Stimulated activated CD8-positive, alpha-beta memory T cell treated with anti-CD3 and anti-CD28 coated beads, Interleukin-7, amount 100 ng/mL, for 48 hours (primary cell): ENCODE measurements around the gene MCC.

ENCODE experiments used
- DNase-seq, 2 donors: peaks; one replicate each; pipeline ENCODE4 v3.0.0-alpha.2; 2020; ENCODE audit warnings: low read depth in 1 of 2; ENCODE audit errors: extremely low read depth in 1 of 2

Gene MCC

DNA sequence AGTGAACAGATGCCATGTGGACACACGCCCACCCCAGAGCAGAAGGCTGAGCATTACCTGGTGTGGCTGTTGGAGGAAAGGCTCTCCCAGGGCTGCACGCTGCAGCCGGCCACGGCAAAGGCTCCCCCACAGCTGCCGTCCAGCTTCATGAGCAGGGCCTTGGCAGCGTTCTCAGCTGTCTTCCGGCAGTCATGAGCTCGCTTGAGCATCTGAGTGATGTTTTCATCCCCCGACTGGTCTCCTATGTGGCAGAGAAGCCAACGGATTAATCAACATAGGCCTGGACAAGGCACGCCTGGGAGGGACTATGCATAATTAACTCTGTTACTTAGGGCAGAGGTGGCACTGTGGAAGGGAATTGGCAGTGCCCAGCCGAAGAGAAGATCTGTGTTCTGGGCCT, 424.3 kb downstream of the MCC start:
- no peak for DNase-seq

DNA sequence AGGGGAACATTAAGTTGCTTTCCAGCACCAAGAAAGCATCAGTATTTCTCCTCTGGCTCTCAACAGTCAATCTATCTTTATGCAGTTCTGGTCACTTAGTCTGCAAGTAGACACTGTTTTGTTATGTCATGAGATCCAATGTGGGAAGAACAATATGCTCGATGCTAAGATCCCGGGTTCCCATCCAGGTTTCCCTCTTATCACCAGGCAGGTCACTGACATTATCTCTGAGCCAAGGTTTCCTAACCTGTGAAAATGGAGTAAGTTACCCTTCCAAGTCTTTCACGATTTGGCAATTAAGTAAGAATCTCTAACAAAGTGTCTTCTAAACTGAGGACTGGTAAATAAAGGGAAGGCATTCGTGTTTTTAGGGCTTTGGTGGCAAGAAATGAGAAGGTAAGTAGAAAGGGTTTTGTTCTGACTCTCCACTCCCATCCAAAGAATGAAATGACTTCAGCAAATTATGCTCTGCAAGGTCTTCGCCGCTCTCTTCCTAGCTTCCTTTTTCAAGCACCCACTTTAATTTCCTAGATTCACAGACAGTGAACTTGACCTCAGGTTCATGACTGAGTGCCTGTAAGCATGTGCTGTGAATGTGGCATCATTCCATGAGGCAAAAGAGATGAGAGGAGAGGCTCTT, 425.3 kb downstream of the MCC start:
- DNase-seq = no peak

DNA sequence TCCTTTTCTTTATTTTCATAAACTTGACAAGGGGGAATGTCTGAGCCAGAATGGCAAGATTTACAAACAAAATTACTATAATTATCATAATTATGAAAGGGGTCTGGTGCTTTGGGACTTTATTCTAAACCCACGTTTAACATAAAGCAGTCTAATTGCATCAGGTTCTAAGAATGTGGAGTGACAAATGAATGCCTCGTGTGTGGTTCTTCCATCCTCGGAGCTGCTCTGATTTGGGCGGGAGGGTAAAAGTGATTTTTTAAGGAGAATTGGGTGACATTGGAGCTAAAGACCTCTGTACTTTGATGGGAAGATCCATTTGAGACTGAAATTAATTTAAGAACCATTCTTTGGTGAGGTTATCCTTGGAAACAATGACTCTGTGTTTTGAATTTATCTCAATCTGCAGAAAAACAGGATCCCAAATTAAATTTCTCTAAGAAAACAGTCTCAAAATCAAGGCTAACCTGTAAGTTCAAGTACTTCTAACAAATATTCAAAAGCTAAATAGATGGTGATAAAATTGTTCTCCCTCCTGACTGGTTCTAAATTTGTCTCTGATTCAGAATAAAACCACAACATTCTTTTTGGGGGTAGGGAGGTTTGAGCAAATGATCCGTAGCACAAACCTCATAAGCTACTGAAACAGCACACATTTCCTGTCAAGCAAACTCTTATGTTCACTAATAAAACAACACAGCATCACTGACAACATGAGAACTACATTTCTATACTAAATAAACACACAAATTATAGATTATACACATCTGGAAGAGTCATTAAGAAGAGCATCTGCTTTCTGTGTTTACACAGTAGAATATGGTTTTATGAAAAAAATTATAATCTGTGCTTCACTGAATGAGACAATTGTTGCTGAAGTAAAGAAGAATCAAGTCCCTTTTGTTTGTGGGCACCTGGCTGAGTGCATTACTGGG, 426.1 kb downstream of the MCC start:
- no peak for DNase-seq

DNA sequence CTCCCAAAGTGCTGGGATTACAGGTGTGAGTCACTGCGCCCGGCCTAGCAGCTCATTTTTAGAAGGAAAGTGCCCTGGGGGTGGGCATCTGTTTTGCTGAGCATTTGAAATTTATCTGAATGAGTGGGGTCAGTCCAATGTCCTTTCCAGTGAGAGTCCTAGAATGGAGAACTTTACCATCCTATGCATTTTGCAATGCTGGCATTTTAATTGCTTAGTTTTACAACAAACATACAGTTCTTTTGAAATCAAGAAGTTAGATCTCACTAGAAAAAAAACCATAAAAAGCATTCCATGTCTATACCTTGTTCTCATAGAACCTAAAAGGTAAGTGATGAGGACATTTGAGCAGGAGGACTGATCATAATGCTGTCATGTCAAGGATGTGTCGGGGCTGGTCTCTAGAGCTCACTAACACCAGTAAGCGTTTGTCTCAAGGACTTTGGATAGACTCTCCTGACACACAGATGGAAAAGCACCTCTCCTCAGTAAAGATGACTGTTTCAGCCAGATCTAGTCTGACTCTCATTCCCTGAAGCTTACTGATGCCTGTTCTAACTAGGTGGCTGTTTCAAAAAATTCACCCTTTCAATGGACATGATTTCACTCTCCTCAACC, 427.7 kb downstream of the MCC start:
- no peak for DNase-seq

DNA sequence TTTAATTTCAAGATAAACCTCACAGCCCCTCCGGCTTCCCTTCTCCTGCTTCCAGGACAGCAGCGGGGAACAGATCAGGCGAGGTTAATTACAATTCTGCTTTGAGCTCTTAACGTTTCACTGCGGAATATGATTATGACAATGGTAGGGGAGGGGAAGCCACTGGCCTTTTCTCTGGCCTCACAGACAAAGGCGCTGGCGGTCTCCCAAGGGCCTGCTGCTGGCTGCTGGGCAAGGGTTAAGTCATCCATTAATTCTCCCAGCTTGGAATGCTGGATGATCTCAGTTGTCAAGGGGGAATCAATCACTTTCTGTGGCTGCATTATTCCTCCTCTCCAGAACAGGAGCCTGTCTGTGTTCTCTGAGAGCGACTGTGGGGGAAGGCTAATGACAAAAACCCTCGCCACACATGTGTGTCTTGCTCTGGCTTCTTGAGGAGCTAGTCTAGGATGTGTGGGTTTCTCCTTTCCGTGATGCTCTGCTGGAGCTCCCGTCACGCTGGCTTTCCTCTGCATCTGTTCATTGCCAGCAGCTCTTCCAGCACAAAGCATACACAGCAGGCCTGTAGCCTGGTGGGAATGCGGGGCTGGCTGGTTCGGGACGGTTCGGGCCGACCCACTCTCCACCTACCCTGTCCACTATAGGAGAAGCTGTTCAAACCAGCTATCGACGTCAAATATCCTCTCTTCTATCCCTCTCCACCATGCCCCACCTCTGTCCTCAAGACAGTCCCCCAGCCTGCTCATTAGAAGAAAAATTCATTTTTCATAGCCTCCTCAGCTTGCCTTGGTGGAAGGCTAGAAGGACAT, 428.8 kb downstream of the MCC start:
- DNase-seq = no peak

DNA sequence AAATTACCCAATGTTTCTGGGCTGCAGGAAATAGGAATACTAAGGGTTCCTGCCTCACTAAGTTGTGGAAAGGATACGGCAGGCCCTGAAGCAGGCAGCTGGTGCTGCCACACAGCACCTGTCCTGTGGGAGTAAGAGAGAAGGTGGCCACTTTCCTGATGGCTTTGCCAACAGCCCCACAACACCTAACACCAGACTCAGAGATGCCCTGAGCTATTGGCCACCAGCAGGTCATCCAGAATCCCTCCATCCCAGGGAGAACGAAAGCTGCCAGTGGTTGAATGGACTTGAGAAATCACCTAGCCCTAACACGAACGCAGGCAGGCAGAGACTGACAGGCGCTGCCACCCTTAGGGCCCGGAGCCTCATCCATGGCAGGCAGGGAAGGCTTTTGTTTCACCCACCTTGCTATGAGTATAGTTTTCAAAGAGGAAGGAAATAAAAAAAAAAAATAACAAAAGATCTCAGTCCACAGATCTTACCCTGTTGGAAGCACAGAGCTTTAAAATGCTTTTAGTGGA, 429.5 kb downstream of the MCC start:
- DNase-seq = no peak

DNA sequence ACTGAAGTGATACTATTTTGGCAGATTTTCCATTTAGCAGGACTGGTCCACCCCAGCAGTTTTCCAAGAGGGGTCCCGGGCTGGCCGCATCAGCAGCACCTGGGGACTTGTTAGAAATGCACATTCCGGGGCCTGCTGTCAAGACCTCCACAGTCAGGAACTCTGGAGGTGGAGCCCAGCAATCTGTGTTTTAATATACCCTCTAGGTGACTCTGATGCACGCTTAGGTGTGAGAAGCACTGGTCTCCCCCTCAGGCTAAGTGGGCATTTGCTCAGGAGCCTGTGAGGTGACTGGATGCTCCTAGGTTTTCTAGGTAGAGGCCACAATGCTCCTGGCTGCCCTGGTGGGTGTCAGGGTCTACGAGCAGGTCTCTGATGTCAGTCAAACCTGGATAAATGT, 430.0 kb downstream of the MCC start:
- DNase-seq = no peak

GRCh38 chr5:113057557-113057984, 430.7 kb downstream of the MCC start:
- no peak for DNase-seq

- DNase-seq = no peak
Observed at GRCh38 chr5:113056988-113057387, 431.3 kb downstream of the MCC start.

DNA sequence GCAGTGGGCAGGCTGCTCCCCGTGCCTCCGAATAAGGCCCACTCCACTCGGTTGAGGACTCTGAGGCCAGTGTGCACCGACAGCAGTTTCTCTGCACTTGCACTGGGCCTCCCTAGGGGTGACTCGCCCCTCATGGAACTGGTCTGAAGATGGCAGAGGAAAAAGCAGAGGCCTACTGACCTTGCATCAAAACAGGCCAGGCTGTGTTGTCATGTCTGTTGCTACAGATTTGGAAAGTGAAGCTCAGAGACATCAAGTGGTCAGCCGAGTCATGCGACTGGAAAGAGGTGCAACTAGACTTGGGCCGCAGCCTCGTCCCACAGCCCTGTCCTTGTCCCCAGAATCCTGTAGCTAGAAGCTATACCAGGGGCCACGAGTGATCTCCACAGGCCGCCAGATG, 433.4 kb downstream of the MCC start:
- no peak for DNase-seq

DNA sequence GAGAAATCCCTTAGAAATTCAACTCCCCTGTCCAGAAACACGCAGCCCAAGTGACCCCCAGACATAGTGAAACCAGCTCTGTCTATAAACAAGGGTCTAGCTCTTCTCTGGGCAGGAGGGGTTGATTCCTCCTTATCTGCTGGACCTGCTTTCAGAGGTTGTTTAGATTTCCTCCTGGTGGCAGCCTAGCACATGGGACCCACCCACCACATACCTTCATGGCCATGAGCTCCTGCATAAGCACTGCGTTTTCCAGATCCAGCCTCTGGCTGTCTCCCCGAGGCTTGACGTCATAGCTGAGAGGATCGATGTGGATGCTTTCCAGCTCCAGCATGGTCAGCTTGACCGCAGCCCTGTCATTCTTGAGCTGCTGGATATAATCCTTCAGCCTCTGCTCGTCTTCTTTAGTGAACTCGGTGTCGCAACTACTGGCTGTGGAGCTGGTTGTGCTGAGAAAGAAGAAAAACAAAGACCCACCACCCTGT, 434.7 kb downstream of the MCC start:
- DNase-seq = no peak

GRCh38 chr5:113052041-113052795, 436.0 kb downstream of the MCC start:
- DNase-seq = no peak

DNA sequence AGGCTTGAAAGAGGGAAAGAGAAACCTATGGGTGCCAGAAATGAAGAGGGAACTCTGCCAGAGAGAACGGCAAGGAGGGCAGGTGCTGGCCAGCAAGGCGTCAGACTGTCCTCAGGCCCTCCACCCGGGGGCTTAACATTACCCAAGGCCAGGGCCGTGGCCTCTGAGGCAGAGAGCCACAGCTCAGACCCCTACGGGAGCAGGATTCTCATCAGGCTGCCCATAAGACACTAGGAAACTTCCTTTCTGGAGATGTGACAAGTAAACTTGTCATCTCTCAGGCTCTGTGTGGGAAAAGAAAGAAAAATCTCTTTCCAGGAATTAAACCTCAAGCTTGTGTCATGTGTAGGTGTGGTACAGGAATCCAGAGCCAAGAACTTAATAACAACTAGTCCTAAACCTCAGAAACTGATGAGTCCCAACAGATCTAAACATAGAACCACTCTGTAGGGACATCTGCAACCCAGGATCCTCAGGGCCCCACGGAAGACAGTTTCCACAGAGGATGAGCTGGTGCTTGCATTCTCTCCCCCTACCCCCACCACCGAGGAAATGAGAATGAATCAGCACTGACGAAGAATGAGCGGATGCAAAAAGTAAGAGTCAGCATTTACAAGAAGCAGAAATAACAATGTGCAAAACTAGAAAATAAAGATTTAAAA, 437.4 kb downstream of the MCC start:
- peak in 1 of 2 donors; percentile 39 for DNase-seq

DNA sequence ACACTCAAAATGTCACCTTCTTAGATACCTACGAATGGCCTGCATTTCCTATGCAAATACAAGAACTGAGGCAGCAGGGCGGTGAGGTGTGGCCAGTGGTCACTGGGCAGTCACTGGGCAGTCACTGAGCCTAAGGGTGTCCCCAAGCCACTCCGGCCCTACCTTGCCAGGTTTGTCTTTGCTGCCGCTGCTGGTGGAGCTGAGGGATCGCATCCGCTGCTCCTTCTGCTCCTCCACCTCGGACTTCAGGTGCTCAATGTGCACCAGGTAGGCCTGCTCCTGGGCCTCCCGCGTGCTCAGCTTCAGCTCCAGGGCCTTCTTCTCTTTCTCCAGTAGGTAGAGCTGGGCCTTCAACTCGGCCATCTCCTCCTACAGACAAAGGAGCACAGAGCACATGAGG, 439.3 kb downstream of the MCC start:
- no peak for DNase-seq

DNA sequence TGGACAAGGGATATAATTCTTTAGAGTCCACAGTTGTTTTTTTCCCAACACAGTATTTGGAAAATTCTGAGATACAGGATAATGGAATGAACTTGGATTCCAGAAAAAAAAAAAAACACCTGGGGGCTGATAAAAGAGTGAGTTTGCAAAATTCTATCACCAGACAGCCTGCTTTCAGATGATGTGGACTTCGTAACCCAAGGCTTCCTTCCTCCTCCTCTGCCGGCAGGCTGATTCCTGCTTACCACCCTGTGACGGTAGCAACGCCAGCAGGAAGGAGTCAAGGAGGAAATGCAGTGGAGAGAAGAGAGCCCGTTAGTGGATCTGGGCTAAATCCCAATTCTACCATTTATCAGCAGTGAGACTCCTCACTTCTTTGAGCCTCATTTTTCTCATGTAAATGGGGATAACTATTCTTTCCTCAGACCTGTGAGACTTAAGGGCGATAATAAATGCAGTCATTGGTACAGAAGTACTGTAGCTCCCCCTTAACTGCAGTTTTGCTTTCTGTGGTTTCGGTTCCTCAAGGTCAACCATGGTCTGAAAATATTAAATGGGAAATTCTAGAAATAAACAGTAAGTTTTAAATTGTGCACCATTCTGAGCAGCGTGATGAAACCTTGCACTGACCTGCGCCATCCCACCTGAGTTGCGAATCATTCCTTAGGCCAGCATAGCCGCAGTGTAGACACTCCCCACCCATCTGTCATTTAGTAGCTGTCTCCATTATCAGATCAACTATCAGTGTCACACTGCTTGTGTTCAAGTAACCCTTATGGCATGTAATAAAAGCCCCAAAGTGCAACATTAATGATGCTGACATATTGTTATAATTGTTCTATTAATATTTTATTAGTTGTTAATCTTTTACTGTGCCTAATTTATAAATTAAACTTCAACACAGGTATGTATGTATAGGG, 440.3 kb downstream of the MCC start:
- no peak for DNase-seq

- no peak for DNase-seq
Observed at GRCh38 chr5:113047234-113047633, 441.0 kb downstream of the MCC start.

GRCh38 chr5:113044776-113045465, 443.3 kb downstream of the MCC start:
- DNase-seq = no peak

DNA sequence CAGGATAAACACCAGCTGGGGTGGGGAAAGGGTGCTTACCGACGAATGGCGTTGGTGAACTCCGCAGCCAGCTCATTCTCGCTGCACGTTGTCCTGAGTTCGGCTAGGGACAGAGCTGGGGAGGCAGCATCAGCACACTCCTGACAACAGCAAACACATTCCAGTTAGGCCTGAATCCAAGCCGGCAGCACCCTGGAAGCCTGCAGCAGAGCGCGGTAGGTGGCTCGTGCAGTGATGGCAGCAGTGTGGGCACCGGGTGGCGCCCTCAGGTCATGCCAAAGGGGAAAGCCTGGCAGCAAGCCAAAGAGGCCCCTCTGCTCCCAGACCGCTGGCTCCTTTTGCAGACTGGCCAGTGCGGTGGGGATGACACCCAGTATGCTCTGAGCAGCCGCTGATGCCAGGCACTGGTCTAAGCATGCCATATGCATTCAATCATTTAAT, 444.7 kb downstream of the MCC start:
- no peak for DNase-seq
